ENCODE data around the gene PPIF. TPM values are rescaled to one million over a fixed set of nuclear protein-coding genes. Genes with fewer than 3 reads are reported as not detected.

Gene PPIF
- total and polyA plus RNA-seq, 2 of the 13 experiments (the other 11 are each of a cell fraction or from before 2014, with no cell fraction given), result 147 to 157 TPM

- TF ChIP-seq REST (IDR thresholded peaks at IDR 0.05; ENCODE audit: borderline replicate concordance in 1 of 2, low read depth in 1 of 2, low read length in 2 of 2) (no peak), SATB2 (CRISPR knock-in tag; IDR thresholded peaks at IDR 0.05) (peak; percentile 34; the same call in 1 of the 2 replicates), ZNF691 (CRISPR knock-in tag; IDR thresholded peaks at IDR 0.05; ENCODE audit: borderline replicate concordance, low read depth) (no peak; the same call in 1 of the 2 replicates), CAMTA2 (CRISPR knock-in tag; IDR thresholded peaks at IDR 0.05; ENCODE audit: borderline replicate concordance) (no peak), PCBP2 (optimal IDR thresholded peaks at IDR 0.05; ENCODE audit: low read depth, low read length, poor library complexity, severe bottlenecking) (no peak), ZKSCAN8 (CRISPR knock-in tag; IDR thresholded peaks at IDR 0.05; ENCODE audit: borderline replicate concordance) (no peak), U2AF2 (IDR thresholded peaks at IDR 0.05; ENCODE audit: low read depth, low read length) (no peak), TFDP2 (CRISPR knock-in tag; IDR thresholded peaks at IDR 0.05) (peak; percentile 67; the same call in 1 of the 2 replicates), KIAA2018 (CRISPR knock-in tag; IDR thresholded peaks at IDR 0.05; ENCODE audit: borderline replicate concordance) (no peak), ZNF24 (IDR thresholded peaks at IDR 0.05) (no peak), GPBP1L1 (CRISPR knock-in tag; IDR thresholded peaks at IDR 0.05) (no peak), TBP (CRISPR knock-in tag; IDR thresholded peaks at IDR 0.05) (no peak), GTF2F1 (IDR thresholded peaks at IDR 0.05; ENCODE audit: low read length) (no peak)
These were observed 798 bp downstream of the PPIF start (continued) for GRCh38 chr10:79347894-79348639.

All from HepG2 (cell line).